Cardiac fibroblast (primary cell): Measurements from ENCODE around the gene EIF6.

Source experiments
- DNase-seq, 2 donors: peaks; one replicate each; pipeline versions ENCODE4 v3.0.0 to v3.0.0-alpha.2; 2010; ENCODE audit warnings: low read depth in 2 of 2
- H3K4me3 ChIP-seq, 2 donors: replicated peaks in 1 of 2; 1 replicate in 1 of 2; 2 replicates in 1 of 2; pipeline ENCODE4 v1.5.1; 2011; ENCODE audit warnings: low read depth in 2 of 2, low read length in 2 of 2, mild to moderate bottlenecking in 2 of 2, moderate library complexity in 1 of 2
- TF ChIP-seq, protein P1 (sequence below): IDR thresholded peaks from one replicate; pipeline ENCODE4 v1.5.1; 2011; ENCODE audit warnings: low read depth, mild to moderate bottlenecking, low read length, inconsistent platforms

The EIF6 gene

DNA sequence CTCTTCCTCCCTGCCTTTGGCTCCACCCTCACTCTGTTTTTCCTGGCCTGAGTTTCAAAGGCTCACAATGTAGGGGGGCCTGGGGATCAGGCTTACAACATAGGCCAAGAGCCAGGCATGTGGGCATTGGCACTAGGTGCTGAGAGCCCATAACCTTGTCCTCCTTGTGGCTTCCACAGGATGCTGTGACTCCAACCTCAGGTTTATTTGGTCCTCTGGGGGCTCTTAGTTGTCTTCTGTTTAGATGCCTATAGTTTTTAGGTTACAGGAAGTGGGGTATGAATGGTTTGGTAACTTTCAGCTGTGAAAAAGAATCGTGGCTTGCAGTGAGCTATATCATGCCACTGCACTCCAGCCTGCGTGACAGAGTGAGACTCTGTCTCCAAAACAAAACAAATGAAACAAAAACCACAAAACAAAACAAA lies 32.5 kb downstream of the EIF6 start:
- DNase-seq = no peak
- TF ChIP-seq, protein P1, sequence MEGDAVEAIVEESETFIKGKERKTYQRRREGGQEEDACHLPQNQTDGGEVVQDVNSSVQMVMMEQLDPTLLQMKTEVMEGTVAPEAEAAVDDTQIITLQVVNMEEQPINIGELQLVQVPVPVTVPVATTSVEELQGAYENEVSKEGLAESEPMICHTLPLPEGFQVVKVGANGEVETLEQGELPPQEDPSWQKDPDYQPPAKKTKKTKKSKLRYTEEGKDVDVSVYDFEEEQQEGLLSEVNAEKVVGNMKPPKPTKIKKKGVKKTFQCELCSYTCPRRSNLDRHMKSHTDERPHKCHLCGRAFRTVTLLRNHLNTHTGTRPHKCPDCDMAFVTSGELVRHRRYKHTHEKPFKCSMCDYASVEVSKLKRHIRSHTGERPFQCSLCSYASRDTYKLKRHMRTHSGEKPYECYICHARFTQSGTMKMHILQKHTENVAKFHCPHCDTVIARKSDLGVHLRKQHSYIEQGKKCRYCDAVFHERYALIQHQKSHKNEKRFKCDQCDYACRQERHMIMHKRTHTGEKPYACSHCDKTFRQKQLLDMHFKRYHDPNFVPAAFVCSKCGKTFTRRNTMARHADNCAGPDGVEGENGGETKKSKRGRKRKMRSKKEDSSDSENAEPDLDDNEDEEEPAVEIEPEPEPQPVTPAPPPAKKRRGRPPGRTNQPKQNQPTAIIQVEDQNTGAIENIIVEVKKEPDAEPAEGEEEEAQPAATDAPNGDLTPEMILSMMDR = no peak
- H3K4me3 ChIP-seq = no peak overlapping the region

DNA sequence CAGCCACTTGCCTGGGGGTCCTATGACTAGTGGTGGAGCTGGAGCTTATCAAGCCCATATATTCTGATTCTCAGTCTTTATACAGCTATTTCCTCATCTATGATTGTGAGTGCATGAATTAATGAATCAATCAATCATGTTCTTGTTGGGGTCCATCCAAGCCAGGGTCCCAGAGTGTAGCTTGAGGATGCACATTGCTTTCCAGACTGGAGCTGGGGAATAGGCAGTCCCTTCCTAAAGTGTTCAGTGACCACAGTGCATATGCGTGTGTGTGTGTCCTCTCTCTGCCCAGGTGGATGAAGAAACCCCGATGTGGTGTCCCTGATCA lies 33.0 kb downstream of the EIF6 start:
- TF ChIP-seq, protein P1 = no peak
- H3K4me3 ChIP-seq = no peak overlapping the region
- DNase-seq = no peak

DNA sequence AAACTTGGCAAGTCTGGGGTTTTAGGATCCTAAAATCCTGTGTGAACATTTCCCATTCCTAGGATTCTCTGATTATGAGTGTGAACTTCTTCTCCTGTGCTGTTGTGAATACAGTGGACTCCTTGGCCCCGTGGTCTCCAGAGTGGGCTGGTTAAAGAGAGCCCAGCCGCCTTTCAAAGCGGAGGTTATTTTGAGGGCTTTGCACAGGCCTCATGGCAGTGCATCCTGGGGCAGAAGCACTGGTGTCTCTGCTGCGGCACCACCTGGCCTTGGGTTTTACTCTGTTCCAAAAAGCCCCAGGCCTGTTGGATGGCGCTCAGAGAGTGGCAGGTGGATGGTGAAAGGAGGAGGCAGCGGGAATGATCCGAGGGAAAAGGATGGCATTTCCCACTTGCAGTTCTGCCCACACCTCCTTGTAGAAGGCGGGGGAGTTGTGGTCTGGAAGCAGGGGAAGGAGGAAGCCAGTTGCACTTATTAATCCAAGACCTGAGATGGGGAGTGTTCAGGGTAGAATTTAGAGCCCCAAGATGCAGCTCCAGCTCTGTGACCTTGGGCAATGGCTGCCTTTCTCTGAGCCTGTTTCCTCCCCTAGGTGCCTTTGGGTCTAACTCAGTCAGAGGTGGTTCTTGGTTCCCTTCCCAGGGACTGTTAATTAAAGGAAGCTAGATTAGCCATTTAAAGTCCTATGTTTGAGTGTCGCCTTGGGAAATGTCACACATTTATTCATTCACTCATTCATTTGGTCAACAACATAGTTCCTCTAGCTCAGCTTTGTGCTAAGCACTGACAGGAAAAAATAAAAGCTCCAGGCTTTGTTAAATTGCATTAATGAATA lies 35.7 kb downstream of the EIF6 start:
- TF ChIP-seq, protein P1 = no peak
- H3K4me3 ChIP-seq = no peak overlapping the region
- DNase-seq = no peak

DNA sequence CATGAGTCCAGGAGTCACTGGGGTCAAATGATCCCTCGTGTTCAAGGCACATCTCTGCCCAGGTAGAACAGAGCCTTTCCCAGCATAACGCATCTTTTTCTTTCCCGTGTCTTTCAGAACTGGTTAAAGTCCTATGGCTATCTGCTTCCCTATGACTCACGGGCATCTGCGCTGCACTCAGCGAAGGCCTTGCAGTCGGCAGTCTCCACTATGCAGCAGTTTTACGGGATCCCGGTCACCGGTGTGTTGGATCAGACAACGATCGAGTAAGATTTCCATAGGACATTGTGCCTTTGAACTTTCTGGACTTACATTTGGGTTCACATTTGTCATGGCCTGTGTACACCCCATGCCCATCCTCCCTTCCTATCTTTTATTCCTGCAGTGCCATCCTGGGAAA lies 37.8 kb downstream of the EIF6 start:
- no peak for DNase-seq
- TF ChIP-seq, protein P1 = no peak
- no peak overlapping the region for H3K4me3 ChIP-seq

DNA sequence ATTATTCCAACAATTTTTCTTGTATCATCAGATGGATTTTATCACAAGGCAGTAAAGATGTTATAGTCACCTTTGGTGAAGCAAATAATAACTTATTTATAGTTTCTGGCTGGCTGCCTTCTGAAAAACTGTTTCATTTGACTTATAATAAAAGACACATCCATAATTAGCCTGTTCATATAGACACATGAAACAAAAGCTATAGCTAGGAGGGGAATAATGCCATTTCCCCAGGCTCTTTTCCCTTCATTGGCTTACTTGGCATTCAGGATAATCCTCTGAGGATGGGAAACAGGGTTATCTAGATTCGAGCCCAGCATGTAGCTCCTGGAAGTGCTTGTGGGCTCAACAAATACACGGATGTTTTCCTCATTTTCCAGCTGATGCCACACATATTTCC lies 40.6 kb downstream of the EIF6 start:
- DNase-seq = no peak
- TF ChIP-seq, protein P1 = no peak

DNA sequence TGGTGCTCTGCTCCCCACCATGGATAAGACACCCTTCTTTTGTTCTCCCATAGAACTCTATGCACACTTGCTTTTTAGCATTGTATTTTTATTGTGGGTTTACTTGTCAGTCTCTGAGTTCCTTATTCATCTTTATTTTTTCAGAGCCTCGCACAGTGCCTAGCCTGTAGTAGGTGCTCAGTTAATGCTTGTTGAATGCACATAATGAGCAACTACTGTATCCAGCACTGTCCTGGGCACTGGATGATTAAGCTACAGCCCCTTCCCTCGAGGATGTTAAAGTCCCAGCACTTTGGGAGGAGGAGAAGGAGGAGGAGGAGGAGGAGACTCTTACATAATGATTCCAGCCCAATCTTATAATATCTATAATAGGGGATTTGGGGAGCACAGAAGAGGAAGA lies 41.3 kb downstream of the EIF6 start:
- no peak overlapping the region for H3K4me3 ChIP-seq
- no peak for DNase-seq
- TF ChIP-seq, protein P1 = no peak

More for the DNA sequence above, 40.6 kb downstream of the EIF6 start:
- H3K4me3 ChIP-seq = no peak overlapping the region
